Right lobe of liver (tissue), 4 donors: ENCODE measurements around the gene CD177.

Experiments
- POLR2A ChIP-seq: fragments of 450-650 bp; IDR thresholded peaks from one replicate; pipeline ENCODE4 v1.6.1; 2017; ENCODE audit warnings: antibody characterized with exemption, mild to moderate bottlenecking
- TF ChIP-seq, protein P1 (sequence below), 4 donors: fragments of 200-600 bp in 3 of 4; fragments of 450-650 bp in 1 of 4; IDR thresholded peaks; one replicate each; pipeline versions ENCODE4 v1.5.1 to v1.8.0; 2016 to 2022; ENCODE audit warnings: antibody characterized with exemption in 4 of 4, mild to moderate bottlenecking in 2 of 4
- donor health status: DM: no; HTN: no; CAD: no.
- donor health status: DM: no; HTN: no; CAD: no.
- donor health status: DM: no; HTN: yes; CAD: no.

DNA sequence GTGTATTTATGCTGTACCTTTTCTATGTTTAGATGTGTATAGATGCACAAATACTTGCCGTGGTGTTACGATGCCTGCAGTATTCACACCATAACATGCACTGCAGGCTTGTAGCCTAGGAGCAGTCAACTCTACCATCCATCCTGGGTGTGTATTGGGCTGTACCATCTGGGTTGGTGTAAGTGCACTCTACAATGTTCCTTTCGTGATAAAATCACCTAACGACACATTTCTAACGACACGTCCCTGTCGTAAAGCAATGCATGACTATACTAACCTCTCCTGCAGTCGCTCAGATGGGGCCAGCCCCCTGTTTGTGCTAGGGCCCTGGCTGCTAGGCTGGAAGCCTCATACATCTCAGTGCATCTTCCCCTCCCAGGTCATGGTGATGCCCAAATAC is 18.4 kb downstream of the CD177 start:
- TF ChIP-seq, protein P1, sequence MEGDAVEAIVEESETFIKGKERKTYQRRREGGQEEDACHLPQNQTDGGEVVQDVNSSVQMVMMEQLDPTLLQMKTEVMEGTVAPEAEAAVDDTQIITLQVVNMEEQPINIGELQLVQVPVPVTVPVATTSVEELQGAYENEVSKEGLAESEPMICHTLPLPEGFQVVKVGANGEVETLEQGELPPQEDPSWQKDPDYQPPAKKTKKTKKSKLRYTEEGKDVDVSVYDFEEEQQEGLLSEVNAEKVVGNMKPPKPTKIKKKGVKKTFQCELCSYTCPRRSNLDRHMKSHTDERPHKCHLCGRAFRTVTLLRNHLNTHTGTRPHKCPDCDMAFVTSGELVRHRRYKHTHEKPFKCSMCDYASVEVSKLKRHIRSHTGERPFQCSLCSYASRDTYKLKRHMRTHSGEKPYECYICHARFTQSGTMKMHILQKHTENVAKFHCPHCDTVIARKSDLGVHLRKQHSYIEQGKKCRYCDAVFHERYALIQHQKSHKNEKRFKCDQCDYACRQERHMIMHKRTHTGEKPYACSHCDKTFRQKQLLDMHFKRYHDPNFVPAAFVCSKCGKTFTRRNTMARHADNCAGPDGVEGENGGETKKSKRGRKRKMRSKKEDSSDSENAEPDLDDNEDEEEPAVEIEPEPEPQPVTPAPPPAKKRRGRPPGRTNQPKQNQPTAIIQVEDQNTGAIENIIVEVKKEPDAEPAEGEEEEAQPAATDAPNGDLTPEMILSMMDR (IDR thresholded peaks at IDR 0.05): no peak
- no peak for TF ChIP-seq POLR2A
